Measurements from ENCODE around the gene SLCO2B1.

The SLCO2B1 gene

DNA sequence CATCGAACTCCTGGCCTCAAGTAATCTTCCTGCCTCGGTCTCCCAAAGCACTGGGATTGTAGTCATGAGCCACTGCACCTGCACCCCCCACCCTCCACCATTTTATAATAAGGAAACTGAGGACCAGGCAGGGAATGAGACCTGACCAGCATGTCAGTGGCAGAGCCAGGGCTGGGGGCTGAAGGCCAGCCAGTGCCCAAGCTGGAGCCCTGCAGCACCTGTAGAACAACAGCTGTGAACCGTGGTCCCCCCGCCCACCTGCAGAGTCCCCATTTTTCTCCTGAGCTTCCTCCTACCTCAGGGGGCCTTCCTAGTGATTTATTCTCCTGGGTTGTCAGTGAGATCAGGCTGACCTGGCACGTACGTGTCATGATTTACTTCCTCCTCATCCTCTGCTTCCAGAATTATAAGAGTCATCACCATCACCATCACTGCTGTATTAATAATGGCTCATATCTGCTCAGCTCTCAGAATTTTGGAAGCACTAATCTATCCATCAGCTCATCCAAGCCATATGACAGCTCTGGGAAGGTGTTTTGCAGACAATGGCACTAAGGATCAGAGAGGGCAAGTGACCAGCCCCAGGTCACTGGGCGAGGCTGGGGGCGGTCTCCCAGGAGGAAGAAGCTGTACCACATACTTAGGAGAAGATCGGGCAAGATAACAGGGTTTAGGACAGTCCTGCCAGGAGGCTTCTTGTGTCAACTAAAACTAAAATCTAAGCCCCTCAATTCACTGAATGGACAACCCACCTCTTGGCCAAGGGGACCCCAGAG is 5.5 kb upstream of the SLCO2B1 start:
- no peak for DNase-seq (ENCODE audit: low read depth)

DNA sequence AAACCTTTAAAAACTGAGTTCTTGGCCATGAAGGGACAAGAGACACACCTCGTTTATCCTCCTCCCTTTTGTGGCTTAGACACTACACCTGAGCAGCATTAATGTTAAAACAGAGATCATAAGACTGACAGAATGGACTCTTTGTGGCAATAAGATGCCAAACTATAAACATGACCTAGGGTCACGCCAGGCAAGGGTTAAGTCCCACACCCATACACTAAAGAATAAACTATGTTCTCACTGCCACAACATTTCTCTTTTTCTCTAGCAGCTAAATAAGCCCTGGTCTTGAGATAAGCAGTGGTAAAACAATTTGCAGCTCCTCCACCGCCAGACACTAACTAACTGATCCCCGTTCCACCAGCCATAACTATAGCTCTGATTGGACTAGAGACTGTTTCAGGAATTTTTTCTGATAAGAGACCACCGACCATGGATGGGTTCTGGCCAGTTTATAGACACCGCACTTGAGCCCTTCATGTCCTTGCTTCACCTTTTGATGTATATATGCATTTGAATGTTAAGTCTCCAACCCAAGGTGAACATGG is 4.9 kb upstream of the SLCO2B1 start:
- no peak for DNase-seq (ENCODE audit: low read depth)

DNA sequence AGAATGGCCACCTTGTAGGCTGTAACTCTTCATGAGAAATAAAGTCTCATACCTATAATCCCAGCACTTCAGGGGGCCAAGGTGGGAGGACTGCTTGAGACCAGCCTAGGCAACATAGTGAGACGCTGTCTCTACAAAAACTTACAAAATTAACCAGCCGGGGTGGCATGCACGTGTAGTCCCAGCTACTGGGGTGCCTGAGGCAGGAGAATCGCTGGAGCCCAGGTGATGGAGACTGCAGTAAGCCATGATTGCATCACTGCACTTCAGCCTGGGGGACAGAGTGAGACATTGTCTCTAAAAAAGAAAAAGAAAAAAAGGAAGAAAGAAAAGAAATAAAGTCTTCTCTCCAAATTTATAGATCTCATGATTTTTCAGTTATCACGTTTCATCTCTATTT is 4.2 kb upstream of the SLCO2B1 start:
- no peak for DNase-seq (ENCODE audit: low read depth)

DNA sequence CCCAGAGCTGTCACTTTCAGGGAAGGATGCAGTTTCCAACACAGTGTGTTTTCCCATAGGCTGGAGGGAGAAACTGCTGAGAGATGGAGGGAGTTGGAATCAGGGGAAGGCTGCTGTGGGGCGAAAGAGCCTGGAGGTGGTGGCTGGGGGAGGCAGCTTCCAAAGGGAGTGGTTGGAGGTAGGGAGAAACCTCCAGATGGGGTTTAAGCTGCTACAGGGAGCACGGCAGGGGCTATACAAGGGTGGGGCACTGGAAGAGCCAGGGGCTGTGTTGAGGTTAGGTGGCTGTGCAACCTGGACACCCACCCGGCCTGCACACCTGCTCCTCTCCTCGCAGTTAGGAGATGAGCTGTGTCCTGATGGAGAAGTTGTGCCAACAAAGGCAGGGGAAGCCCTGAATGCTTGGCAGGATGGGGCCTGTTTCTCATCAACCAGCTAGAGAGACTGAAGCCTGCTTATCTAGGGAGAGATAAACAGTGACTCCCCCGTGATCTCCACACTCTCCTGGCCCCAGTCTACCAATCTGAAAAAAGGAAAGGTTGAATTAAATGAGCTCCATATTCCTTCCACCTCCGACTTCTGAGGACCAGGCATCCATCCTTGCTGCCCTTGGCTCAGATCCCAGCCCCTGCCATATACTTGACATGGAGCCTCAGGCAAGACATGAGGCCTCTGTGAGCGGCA is 3.6 kb upstream of the SLCO2B1 start:
- no peak for DNase-seq (ENCODE audit: low read depth)

DNA sequence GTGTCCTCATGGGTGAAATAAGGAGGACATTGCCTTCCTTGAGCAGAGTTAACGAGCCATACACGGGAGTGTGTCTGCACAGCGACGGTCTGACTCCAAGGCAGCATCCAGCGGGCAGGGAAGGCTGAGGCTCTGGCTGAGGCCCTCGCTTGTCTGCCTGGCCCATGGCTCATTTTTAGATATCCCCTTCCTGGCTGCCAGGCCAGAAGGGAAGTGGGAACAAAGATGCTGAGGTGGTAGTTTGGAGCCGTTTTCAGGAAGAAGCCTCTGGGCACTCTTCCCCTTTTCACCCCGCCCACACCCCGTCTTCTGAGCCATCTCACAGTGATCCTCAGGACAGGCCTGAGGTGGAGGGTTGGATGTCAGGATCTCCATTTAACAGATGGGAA is 3.0 kb upstream of the SLCO2B1 start:
- no peak for DNase-seq (ENCODE audit: low read depth)

DNA sequence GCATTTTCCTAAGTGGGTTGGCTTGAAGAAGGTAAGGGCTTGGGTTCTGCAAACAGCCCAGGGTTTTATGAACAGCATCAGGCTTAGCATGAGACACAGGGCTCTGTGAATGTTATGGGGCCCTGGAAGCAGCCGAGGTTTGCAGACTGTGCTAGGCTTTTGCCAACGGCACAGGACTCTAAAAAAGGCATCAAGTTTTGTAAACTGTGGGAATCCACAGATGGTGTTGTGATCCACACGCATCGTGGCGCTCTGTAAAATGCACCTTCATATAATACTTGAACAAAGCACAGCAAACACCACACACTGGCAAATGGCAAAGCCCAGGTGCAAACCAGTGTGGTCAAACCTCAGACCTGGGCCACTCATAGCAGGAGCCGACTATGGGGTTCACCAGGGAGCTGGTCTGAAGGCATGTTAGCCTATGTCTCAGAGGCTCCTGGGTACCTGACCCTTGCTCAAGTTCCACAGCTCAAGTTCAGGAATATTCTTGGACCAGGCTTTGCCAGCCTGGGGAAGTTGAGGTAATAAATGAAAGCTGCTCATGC is 2.4 kb upstream of the SLCO2B1 start:
- no peak for DNase-seq (ENCODE audit: low read depth)

DNA sequence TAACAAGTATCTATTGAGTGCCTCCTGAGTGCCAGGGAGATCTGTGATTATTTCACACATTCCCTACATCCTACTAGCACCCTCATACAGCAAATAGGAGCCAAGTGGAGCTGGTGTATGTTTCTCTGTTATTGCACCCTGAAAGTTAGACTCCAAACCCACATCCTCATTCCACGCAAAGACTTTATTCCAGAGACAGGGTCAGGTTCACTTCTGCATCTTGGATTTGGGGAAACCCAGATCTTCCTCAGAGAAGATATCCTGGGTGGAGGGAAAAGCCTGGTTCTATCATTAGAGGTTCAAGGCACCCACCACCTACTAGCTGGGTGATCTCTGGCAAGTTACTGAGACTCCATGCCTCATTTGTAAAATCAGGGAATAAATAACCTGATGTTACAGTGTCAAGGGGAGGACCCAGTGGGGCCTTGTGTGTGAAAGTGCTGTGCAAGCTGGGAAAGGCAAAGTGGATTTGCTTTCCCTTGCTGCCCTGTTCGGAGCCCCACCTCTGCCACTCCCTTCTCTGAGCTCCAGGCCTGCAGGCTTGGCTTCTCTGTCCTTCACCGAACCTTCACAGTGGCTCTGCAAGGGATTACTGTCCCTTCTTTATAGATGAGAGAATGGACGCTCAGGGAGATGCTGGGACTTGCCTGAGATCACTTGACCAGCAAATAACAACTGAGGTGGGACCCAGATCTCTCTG is 991 bp upstream of the SLCO2B1 start:
- no peak for DNase-seq (ENCODE audit: low read depth)

DNA sequence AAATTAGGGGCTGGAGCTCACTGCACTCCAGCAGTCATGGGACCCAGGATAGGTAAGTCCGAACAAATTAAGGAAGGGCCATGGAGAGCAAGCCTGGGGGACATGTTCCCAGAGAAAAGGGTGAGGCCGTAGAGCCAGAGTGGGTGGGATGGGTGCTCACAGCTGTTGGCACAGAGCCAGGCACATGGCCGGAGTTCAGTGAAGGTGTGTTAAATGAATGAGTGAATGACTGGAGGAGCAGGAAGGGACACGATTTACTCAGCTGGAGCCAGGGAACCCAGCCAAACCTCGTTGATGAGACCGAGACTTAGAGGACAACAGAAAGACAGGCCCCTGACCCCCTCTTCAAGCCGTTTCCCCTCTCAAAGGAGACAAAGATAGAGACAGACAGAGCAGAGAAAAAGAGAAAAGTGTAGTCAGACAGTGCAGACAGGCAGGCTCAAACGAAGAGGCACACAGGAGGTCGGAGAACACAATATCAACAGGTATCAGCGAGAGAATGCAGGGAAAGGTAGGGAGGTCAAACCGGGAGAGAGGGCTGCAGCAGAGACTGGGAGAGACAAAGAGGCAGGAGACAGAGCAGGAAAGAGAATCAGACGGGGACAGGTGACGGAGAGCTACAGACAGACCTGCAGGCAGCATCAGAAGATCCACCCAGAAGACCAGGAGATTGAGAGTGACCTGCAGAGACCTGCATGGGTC is 590 bp downstream of the SLCO2B1 start:
- no peak for DNase-seq (ENCODE audit: low read depth)

DNA sequence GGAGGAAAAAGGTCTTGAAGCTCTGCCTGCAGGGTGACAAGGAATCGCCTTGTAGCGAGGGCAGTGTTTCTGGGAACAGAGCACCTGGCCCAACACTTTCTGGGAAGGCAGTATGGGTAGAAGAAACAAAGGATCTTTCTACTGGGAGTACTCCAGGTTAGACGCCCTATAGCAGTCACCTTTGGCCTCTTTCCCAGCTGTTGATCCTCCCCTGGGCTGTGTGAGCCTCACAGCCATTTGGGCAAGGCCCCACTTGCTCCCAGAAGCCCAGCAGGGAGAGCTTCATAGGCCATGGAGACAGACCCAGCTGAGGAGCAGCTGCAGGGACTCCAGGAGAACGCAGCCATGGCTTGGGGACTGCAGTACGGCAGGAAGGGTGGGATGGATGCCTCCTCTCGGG is 1.2 kb downstream of the SLCO2B1 start:
- DNase-seq (ENCODE audit: low read depth) = no peak

DNA sequence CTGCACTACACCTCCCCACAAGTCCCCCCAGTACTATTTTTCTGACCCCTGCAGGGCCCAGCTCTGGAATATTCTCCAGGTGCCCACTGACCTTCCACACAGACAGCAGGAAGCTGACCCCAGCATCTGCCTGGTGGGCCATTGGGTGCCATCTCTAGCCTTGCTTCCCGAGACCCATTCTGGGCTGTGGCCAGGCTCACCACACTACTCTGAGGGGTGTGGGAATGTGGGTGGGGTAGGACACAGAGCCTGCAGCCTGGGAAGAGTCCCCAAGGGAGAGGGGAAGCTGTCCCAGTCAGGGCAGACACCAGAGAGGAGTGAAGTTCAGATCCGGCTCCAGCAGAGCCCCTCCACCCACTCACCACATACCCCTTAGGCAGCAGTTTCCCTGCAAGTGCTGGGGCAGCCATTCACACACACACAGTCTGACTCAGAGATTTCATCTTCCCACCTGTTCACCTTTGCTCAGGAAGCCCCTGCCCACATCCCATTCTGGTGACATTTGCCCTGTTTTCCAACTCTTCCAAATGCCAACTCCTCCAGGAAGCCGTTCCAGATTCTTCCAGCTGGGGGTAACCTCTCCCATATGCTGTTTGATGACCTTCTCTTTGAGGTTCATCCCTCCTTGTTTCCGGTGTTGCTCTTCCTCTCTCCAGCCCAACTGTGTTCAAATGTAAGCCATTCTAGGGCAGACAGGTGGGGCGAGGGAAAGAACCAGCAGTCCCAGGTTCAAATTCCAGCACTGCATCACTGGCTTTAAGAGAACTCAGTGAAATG is 1.9 kb downstream of the SLCO2B1 start:
- DNase-seq (ENCODE audit: low read depth) = no peak

DNA sequence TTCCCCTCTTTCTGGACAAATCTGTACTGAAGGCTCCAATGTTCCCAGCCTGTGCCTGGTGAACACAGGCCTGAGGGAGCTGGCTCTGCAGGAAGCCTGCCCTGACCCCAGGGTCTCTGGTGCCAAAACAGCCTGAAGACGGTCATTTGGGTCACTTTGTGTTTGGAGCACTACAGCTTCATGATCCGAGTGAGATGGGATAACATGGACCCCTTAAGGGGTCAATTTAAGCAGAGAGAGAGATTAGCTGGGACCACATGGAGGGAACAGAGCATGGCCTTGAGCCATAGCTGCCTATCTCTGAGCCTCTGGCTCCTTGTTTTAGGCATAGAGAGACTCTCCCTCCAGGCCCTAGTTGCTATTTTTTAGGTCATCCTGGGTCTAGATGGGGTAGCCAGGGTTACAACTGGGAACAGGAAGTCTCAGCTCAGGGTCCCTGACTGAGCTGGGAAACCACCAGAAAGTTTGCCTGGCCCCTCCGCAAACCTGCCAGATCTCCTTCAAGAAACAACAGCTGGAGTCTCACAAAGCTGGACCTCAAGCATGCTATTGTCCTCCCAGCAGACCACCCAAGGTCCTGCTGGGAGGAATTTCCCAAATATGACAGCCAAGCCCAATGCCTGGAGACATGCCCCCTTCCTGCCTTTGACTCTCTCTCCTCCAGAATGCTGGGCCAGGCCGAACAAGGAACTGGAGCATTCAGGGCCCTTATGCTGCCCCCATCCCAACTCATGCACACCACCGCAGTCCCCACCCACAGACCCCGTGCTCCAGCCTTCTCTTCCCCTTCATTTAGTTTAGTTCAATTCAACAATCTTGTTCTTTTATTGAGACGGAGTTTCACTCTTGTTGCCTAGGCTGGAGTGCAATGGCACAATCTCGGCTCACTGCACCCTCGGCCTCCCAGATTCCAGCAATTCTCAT is 4.0 kb downstream of the SLCO2B1 start:
- DNase-seq (ENCODE audit: low read depth) = no peak

DNA sequence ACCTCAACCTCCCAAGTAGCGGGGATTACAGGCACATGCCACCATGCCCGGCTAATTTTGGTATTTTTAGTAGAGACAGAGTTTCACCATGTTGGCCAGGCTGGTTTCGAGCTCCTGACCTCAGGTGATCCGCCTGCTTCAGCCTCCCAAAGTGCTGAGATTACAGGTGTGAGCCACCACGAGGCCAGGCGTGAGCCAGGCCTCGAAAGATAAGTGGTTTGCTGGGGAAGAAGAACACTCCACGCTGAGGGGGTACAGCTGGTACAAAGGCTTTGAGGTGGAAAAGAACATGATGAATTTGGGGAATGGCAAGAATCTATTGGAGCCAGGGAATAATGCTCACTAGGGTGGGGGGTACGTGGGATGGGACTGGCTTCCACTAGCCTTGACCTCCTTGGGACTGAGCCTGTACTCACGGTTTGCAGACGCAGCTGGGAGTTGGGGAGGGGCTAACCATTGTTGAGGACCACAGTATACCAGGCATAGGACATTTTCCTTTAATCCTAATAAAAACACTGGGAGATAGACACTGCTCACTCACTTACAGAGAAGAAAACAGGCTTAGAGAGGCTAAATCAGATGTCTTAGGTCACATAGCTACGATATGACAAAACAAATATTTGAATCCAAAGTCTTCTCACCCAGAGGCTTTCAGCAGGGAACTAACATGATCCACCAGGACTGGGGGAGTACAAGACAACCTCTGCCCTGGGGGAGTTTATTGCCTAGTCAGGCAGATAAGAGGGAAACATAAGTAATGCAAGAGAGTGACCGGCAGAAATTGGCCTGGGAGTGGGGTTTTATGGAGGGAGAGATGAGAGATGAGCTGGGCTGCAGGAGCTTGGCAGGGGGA is 4.9 kb downstream of the SLCO2B1 start:
- DNase-seq (ENCODE audit: low read depth) = no peak

DNA sequence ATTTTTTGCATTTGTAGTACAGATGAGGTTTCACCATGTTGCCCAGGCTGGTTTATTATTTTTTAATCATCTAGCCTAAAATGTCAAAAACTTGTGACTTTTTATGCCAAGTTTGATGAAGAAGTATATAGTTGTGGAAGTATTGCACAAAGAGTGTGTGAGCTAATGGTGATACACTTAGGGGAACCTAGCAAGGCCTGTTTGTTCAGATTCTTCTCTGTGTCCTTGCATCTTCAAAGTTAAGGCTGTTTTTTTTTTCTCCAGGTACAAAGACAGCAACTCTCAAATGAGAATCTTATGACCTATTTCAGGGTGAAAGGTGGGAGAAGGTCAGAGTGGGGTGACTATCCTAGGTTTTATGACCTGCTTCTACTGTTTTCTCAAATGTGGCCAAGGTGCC is 7.3 kb downstream of the SLCO2B1 start:
- no peak for DNase-seq (ENCODE audit: low read depth)

DNA sequence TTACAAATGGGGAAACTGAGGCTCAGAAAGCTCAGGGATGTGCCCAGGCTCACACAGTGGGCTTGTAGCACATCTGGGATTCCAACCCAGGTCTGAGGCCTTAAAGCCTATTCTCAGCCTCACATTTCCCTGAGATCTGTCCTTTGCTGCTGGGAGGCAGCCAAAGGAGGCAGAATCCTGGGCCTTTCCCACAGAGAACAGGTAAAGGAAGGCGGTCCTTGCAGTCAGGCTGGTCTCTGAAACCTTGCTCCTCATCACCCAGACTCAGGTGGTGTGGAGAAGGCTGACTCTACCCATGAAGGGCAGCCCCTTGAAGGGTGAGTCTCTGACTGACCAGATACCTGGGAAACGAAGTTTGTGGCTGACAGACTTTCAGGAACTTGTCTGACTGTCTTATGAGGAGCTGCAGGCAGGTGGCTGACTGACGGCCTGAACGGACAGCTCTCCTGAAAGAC is 7.8 kb downstream of the SLCO2B1 start:
- no peak for DNase-seq (ENCODE audit: low read depth)

DNA sequence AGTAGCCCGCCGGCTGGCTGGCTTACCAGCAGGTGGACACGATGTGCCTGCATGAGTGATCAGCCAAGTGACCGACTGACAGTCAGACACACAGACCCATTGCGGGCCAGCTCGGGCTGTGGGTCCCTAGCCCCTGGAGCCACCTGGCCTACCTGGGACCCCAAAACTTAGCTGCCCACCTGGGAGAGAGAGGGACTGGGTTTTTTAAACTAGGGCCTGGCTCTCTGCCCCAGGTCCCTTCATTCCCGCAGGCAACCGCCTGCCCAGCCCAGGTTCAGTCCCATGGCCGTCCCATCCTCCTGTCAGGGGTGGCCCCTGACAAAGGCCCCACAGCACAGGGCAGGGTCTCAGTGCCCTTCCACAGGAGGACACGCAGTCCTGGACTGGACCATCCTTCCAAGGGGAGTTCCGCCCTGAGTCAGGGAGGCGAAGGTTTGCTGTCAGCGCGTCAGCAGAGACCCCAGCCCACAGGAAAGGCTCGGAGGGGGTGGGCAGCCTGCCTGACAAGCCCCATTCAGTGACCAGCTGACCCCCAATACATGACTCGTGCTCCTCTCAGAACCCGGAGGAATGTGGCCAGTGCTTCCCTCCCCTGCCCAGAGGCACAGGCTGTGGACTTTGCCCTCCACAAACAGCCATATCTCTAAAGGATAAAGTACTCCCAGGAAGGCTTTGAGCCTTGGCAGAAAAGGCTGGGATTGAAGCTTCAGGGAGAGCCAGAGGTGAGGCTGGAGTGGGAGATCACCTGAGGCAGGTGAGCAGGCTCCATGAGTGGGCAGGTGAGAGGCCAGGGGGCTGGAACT is 8.4 kb downstream of the SLCO2B1 start:
- DNase-seq (ENCODE audit: low read depth) = no peak

DNA sequence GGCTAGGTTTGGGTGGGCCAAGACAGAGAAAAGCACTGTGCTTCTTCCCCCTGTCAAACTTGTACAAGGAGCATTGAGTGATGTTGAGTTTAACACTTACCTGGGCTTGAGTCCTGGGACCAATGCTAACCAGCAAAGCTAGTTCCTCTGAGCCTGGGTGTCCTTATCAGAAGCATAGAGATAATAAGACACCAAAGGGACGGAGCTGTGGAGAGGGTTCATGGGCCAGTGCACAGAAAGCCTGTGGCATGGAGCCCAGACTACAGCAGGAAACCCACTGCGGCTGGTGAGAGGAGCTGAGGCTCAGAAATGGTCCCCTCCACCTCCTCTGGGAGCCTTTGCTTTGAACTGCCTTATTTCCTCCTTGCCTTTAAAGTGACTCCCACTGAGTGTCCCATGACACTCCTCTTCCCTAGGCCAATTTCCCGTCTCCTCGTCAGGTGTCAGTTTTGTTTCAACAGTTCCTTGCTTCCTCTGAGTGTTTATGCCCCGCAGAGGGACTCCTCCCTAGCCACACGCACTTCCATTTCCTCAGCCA is 9.4 kb downstream of the SLCO2B1 start:
- DNase-seq (ENCODE audit: low read depth) = no peak

DNA sequence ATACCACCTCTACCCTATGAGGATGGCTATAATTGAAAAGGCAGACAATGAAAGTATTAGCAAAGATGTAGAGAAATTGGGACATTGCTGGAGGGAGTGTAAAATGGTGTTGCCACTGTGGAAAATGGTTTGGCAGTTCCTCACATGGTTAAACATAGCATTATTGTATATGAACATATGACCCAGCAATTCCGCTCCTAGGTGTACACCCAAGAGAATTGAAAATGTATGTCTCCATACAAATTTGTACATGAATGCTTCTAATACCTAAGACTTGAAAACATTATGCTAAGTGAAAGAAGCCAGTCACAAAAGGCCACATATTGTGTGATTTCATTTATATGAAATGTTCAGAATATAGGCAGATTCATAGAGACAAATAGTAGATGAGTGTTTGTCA is 10.0 kb downstream of the SLCO2B1 start:
- no peak for DNase-seq (ENCODE audit: low read depth)

DNA sequence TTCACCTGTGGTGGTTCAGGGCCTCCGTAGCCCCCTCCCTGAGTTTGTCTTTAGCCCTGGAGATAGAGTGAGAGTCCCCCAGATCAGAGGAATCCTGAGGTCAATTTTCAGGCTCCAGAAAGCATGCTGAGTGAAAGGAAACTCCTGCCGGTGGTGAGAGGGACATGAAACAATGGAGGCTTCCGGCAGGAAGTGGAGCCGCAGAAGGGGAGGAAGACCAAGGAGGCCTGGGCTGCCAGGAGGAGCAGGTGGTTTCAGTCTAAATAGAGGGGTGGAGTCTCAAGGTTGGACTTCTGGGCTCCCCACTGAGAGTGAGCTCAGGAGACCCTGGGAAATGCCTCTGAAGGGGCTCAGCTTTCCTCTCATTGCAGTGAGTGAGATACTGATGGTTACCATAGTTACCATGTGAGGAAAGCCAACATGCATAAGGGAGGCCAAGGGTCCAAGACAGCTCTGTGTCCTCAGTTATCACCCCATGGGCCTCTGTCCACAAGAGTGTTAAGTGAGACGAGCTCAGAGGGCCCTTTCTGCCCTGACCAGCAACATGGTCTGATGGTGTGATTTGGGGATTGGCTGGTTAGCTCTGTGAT is 10.7 kb downstream of the SLCO2B1 start:
- DNase-seq (ENCODE audit: low read depth) = no peak
